GM06990 (cell line): ENCODE results near the gene ZFAND3.
"Not testable (repeated sequence)": the region's sequence is repeated elsewhere in the genome, so short reads cannot be mapped to it uniquely, and the experiment has no call there.

Source experiments
- DNase-seq: peaks from one replicate; pipeline ENCODE4 v3.0.0-alpha.2; 2011; ENCODE audit not compliant: insufficient read length; ENCODE audit errors: extremely low read depth
- H3K27me3 ChIP-seq: replicated peaks from 2 replicates; pipeline ENCODE4 v1.6.0; 2011; ENCODE audit warnings: low read length; ENCODE audit not compliant: control insufficient read depth, insufficient read depth
- H3K36me3 ChIP-seq: 2 replicates; pipeline ENCODE4 v1.5.1; 2011; ENCODE audit warnings: low read length; ENCODE audit not compliant: control insufficient read depth, insufficient read depth
- H3K4me3 ChIP-seq: replicated peaks from 2 replicates; pipeline ENCODE4 v1.5.1; 2011; ENCODE audit warnings: low read depth, mild to moderate bottlenecking, control low read depth, low read length
- TF ChIP-seq, protein P1 (sequence below): IDR thresholded peaks from 2 replicates; pipeline ENCODE4 v1.5.1; 2011; ENCODE audit warnings: low read length, control low read depth, mild to moderate bottlenecking, inconsistent platforms; ENCODE audit not compliant: insufficient read depth, poor library complexity, severe bottlenecking

Gene ZFAND3

GRCh38 chr6:37889051-37889450 lies 69.5 kb downstream of the ZFAND3 start:
- Histone ChIP-seq H3K27me3 (no peaks in the 10 kb centered on the region), H3K4me3 (no peak overlapping the region), H3K36me3 (no peaks in the 10 kb centered on the region)
- DNase-seq = no peak
- TF ChIP-seq, protein P1, sequence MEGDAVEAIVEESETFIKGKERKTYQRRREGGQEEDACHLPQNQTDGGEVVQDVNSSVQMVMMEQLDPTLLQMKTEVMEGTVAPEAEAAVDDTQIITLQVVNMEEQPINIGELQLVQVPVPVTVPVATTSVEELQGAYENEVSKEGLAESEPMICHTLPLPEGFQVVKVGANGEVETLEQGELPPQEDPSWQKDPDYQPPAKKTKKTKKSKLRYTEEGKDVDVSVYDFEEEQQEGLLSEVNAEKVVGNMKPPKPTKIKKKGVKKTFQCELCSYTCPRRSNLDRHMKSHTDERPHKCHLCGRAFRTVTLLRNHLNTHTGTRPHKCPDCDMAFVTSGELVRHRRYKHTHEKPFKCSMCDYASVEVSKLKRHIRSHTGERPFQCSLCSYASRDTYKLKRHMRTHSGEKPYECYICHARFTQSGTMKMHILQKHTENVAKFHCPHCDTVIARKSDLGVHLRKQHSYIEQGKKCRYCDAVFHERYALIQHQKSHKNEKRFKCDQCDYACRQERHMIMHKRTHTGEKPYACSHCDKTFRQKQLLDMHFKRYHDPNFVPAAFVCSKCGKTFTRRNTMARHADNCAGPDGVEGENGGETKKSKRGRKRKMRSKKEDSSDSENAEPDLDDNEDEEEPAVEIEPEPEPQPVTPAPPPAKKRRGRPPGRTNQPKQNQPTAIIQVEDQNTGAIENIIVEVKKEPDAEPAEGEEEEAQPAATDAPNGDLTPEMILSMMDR = no peak

GRCh38 chr6:37889486-37889885 lies 70.0 kb downstream of the ZFAND3 start:
- Histone ChIP-seq H3K36me3 (no peaks in the 10 kb centered on the region), H3K4me3 (no peak overlapping the region), H3K27me3 (no peaks in the 10 kb centered on the region)
- DNase-seq = no peak
- TF ChIP-seq, protein P1 = no peak

GRCh38 chr6:37891072-37891471 lies 71.5 kb downstream of the ZFAND3 start:
- DNase-seq = no peak
- Histone ChIP-seq H3K27me3 (no peaks in the 10 kb centered on the region), H3K4me3 (no peak overlapping the region), H3K36me3 (no peaks in the 10 kb centered on the region)
- TF ChIP-seq, protein P1 = no peak

DNA sequence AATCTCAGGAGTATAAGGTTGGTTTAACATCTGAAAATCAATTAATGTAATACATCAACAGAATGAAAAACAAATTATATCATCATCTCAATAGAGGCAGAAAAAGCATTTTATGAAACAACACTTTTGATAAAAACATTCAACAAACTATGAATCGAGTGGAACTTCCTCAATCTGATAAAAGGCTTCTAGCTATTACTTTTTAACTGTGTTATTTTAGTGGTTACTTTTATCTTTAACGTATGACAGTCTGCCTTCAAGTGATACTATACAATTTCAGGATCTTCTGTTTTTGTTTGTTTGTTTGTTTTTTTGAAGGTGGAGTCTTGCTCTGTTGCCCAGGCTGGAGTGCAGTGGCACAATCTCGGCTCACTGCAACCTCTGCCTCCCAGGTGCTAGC lies 73.7 kb downstream of the ZFAND3 start:
- TF ChIP-seq, protein P1 = no peak
- H3K36me3 ChIP-seq = no peaks in the 10 kb centered on the region
- no peaks in the 10 kb centered on the region for H3K27me3 ChIP-seq
- DNase-seq = no peak
- H3K4me3 ChIP-seq = no peak overlapping the region

DNA sequence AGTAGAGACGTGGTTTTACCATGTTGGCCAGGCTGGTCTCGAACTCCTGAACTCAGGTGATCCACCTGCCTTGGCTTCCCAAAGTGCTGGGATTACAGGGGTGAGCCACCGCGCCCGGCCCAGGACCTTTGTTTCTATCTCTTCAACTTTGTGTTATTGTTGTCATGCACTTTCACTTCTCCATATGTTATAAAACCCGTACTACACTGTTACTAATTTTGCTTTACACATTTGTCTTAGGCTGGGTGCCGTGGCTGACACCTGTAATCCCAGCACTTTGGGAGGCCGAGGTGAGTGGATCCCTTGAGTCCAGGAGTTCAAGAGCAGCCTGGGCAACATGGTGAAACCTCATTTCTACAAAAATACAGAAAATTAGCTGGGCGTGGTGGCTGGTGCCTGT lies 74.2 kb downstream of the ZFAND3 start:
- not testable (repeated sequence) for H3K4me3 ChIP-seq, H3K36me3 ChIP-seq, H3K27me3 ChIP-seq
- DNase-seq = peak; percentile 44

GRCh38 chr6:37894585-37894984 lies 75.1 kb downstream of the ZFAND3 start:
- H3K27me3 ChIP-seq = no peaks in the 10 kb centered on the region
- no peak overlapping the region for H3K4me3 ChIP-seq
- H3K36me3 ChIP-seq = no peaks in the 10 kb centered on the region
- TF ChIP-seq, protein P1 = no peak
- DNase-seq = no peak
